Spinal cord (tissue), 9 donors: ENCODE data around the gene TARP.

Experiments used
- DNase-seq, 6 donors: peaks; one replicate each; pipeline versions ENCODE4 v3.0.0 to v3.0.0-alpha.2; 2013 to 2015; ENCODE audit warnings: low spot score in 6 of 6, low read depth in 4 of 6
- H3K27ac ChIP-seq: one replicate; pipeline ENCODE4 v1.5.1; 2013; ENCODE audit warnings: low read depth, low read length, control low read depth
- H3K27me3 ChIP-seq: one replicate; pipeline ENCODE4 v1.6.1; 2013; ENCODE audit warnings: low read length; ENCODE audit not compliant: control insufficient read depth, insufficient read depth
- H3K36me3 ChIP-seq: one replicate; pipeline ENCODE4 v1.6.1; 2013; ENCODE audit warnings: low read length; ENCODE audit not compliant: control insufficient read depth, insufficient read depth
- H3K4me1 ChIP-seq: one replicate; pipeline ENCODE4 v1.6.1; 2013; ENCODE audit warnings: low read length; ENCODE audit not compliant: control insufficient read depth, insufficient read depth
- H3K4me3 ChIP-seq: one replicate; pipeline ENCODE4 v1.5.1; 2013; ENCODE audit warnings: low read depth, low read length, control low read depth
- H3K9me3 ChIP-seq: one replicate; pipeline ENCODE4 v1.6.1; 2013; ENCODE audit warnings: low read length; ENCODE audit not compliant: control insufficient read depth, insufficient read depth
- WGBS: methylation state at CpG from one replicate; pipeline ENCODE4 v1.1.5; 2013; ENCODE audit warnings: missing lambda C conversion rate; ENCODE audit not compliant: insufficient coverage; 5-methylcytosine and 5-hydroxymethylcytosine counted together
- donor health status: healthy.

Gene TARP

DNA sequence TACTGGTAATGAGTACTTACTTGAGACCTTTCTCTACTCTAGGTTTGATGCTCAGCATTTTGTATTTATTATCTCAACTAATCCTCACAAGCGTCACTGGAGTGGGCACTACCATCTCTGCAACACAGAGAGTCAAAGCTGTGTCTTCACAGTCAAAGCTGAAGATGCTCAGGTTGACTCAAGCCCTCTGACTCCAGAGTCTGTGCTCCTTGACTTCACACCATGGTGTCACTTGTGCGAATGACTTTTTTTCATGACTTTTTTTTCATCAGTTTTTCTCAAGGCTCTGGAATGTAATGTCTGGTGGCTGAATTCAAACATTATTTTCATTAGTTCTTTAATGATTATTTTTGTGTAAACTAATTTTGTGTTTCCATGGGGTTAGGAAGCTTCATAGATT is 30.4 kb upstream of the TARP start:
- no peaks in the 10 kb centered on the region for H3K9me3 ChIP-seq
- no peaks in the 10 kb centered on the region for H3K36me3 ChIP-seq
- WGBS, result 91% methylated on average over 1 of the region's 2 CpGs
- H3K27ac ChIP-seq, result no peak overlapping the region
- H3K27me3 ChIP-seq, result no peaks in the 10 kb centered on the region
- DNase-seq, result no peak
- H3K4me1 ChIP-seq, result no peaks in the 10 kb centered on the region
- H3K4me3 ChIP-seq, result no peak overlapping the region

DNA sequence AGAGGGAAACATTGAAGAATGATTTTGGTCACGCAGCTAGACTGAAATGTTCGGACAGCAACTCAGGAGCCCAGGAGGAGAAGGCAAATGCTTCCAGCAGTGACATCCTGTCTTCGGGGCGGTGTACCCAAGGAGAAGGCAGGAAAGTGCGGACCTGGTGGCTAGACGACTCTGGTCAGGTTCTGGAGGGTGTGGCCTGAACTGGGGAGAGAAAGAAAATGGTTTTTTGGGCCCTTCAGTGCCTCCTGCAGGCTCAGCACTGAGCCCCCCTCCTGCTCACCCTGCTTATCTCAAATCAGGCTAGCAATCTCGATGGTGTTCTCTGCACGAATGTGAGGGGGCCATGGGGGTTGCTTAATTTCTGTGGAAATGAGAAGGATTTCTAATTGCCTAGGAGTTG is 26.7 kb upstream of the TARP start:
- 94% methylated on average over 4 of the region's 8 CpGs for WGBS
- H3K27ac ChIP-seq, result no peak overlapping the region
- H3K4me1 ChIP-seq, result no peaks in the 10 kb centered on the region
- no peak for DNase-seq
- no peaks in the 10 kb centered on the region for H3K27me3 ChIP-seq
- no peaks in the 10 kb centered on the region for H3K36me3 ChIP-seq
- no peak overlapping the region for H3K4me3 ChIP-seq
- no peaks in the 10 kb centered on the region for H3K9me3 ChIP-seq

DNA sequence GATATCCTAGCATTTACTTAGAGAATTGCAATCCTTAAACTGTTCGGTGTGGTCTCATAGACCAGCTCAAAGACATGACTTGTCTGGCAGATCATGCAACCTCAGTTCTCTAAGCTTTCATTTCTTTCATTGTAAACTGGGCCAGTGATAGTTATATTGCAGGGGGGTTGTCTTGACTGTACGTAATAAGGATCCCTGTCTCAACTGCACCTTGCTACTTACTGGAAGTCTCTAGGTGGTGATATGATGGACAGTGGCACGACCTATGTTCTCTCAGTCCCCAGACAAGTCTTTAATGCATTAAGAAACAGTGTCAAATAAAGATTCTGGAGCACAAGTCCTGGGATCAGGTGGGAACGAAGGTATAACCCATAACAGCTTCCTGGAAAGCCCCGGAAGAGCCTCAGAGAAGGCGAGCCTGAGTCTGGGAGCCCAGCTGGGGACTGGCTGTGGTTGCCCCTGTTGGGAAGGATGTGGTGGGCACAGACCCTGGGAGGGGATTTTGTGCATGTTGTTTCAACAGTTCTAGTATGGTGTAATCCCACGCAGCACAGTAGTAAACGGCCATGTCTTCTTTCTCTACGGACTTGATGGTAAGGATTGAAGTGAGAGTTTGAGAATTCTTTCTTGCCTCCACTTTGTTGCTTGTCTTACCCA is 26.0 kb upstream of the TARP start:
- no peaks in the 10 kb centered on the region for H3K9me3 ChIP-seq
- no peak overlapping the region for H3K27ac ChIP-seq
- WGBS, result 100% methylated on average over 2 of the region's 9 CpGs
- DNase-seq, result no peak
- no peaks in the 10 kb centered on the region for H3K27me3 ChIP-seq
- H3K4me3 ChIP-seq, result no peak overlapping the region
- H3K36me3 ChIP-seq, result no peaks in the 10 kb centered on the region
- no peaks in the 10 kb centered on the region for H3K4me1 ChIP-seq

DNA sequence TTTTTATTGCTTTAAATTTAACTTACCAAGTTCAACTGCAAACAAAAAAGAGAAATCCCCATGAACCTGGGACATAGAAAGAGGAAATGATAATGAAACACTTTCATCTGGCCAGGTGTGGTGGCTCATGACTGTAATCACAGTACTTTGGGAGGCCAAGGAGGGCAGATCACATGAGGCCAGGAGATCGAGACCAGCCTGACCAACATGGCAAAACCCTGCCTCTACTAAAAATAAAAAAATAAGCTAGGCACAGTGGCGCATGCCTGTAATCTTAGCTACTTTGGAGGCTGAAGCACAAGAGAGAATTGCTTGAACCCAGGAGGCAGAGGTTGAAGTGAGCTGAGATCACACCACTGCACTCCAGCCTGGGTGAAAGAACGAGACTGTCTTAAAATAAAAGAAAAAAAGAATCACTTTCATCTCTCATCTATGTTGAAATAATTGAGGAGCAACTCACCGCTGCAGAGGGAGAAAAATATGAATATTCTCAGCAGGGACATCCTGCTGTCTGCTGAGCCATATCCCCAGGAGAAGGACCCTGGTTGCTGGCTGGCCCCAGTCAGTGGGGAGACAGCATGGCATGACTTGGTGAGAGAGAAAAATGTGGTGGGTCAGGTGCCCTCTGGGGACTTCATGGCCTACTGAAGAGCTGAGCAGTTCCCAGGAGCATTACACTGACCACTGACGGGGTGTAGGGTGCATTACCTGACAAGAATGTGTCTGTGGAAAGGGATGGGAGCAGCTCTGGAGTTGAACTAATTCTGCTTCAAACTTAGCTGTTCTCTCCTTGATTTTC is 22.8 kb upstream of the TARP start:
- Histone ChIP-seq H3K27me3 (no peaks in the 10 kb centered on the region), H3K9me3 (no peaks in the 10 kb centered on the region), H3K36me3 (no peaks in the 10 kb centered on the region), H3K4me1 (no peaks in the 10 kb centered on the region), H3K27ac (no peak overlapping the region), H3K4me3 (no peak overlapping the region)
- WGBS, result 90% methylated on average over 2 of the region's 5 CpGs
- no peak for DNase-seq

DNA sequence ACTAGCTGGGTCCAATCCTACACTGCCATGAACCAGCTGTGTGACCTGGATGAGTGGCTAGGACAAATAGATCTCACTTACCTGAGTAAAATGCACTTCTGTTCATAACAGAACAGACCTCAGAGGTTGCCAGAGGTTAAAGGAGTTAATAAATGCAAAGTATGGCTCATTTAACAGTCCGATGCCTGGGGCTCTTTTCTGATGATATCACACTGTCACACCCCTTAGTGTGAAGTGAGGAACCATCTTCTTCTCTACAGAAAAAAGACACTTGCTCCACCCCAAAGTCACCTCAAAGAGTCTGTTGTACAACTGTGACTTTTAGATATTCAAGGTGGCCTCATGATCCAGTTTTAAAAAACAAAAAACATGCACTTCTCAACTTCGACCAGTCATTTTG is 21.5 kb upstream of the TARP start:
- no peaks in the 10 kb centered on the region for H3K4me1 ChIP-seq
- DNase-seq, result no peak
- H3K36me3 ChIP-seq, result no peaks in the 10 kb centered on the region
- WGBS, result no CpG with 5 or more reads among the region's 2 CpGs
- H3K4me3 ChIP-seq, result no peak overlapping the region
- H3K27ac ChIP-seq, result no peak overlapping the region
- no peaks in the 10 kb centered on the region for H3K27me3 ChIP-seq
- no peaks in the 10 kb centered on the region for H3K9me3 ChIP-seq

DNA sequence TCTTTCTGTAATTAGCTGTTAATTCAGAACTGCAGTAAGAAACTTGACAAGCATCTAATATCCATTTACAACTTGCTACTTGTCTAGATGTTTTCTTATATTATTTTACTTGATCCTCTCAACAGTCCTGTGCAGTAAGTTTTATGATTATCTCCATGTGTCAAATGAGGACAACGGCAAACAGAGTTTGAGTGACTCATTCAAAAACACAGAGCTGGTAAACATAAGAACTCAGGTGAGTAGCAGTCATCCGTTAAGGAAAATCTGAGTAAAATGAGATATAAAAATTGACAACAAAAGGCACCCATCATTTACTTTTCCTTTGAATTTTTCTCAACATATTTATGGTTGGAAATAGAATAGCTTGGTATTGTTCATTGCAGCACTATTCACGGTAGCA is 19.0 kb upstream of the TARP start:
- no CpG with 5 or more reads among the region's 3 CpGs for WGBS
- Histone ChIP-seq H3K4me3 (no peak overlapping the region), H3K27ac (no peak overlapping the region)

DNA sequence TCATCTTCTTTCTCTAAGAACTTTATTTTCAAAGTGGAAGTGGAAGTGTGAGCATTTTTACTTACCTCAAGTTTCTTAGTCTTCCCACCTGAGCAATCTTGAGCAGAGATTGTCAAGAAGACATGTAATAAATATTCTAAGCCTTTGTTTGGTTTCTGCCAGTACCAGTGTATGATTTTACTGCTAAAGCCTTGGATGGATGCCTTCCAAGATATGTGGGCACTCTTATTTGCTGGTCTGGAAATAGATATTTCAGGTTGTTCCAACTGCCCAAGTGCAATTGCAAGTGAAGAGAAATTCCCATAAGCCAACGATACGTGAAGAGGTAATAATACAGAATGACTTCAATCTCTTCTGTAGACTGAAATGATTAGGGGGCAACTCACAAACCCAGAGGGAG is 18.2 kb upstream of the TARP start:
- Histone ChIP-seq H3K4me3 (no peak overlapping the region), H3K27me3 (no peaks in the 10 kb centered on the region), H3K4me1 (no peaks in the 10 kb centered on the region), H3K36me3 (no peaks in the 10 kb centered on the region), H3K9me3 (no peaks in the 10 kb centered on the region), H3K27ac (no peak overlapping the region)
- WGBS, result no CpG with 5 or more reads among the region's 2 CpGs
- no peak for DNase-seq

More for the DNA sequence above, 19.0 kb upstream of the TARP start:
- Histone ChIP-seq H3K4me1 (no peaks in the 10 kb centered on the region), H3K9me3 (no peaks in the 10 kb centered on the region), H3K36me3 (no peaks in the 10 kb centered on the region), H3K27me3 (no peaks in the 10 kb centered on the region)
- DNase-seq, result no peak

DNA sequence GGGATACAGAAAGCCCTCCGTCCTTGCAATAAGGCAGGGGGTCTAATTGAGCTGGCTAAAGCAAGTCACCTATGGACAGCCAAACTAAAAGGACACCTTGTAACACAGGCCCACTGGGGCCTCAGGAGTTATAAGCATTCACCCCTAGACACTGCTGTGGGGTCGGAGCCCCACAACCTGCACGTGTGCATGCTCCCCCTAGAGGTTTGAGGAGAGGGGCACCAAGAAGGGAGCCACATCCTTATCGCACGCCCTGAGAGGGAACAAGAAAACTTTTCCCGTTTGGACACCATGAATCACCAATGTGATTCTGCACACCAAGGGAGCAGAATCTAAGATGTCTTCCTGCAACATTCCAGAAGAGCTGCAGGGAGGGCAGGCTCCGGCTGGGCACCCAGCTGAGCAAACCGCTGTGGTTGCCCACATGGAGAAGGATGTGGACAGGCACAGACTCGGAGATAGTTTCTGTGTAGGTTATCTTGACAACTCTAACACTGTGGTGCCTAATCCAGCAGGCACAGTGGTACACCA is 17.7 kb upstream of the TARP start:
- WGBS, result 92% methylated on average over 5 of the region's 9 CpGs
- H3K9me3 ChIP-seq, result no peaks in the 10 kb centered on the region
- H3K4me3 ChIP-seq, result no peak overlapping the region

DNA sequence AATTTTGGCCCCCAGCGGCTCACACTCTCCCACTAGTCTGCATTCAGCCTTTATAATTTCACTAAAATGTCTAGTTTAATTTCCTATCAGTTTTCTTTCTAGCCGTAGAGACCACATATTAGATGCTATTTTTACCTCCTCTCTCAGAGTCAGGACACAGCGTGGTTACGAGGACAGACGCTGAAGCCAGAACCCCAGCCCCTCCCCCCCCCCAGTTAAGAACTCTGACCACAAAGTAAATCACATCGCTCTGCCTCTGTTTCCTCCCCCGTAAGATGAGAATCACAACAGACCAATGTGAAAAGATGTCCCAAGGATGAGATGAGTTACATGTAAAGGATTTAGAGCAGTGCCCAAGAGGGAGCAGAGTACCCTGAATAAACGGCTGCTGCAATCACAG is 11.1 kb upstream of the TARP start:
- no peaks in the 10 kb centered on the region for H3K27me3 ChIP-seq
- H3K4me1 ChIP-seq, result no peaks in the 10 kb centered on the region
- H3K9me3 ChIP-seq, result no peaks in the 10 kb centered on the region
- WGBS, result 88% methylated on average over 7 of the region's 8 CpGs
- no peak overlapping the region for H3K27ac ChIP-seq
- no peak overlapping the region for H3K4me3 ChIP-seq
- DNase-seq, result no peak
- H3K36me3 ChIP-seq, result no peaks in the 10 kb centered on the region

More for the DNA sequence above, 17.7 kb upstream of the TARP start:
- no peak for DNase-seq
- Histone ChIP-seq H3K36me3 (no peaks in the 10 kb centered on the region), H3K27ac (no peak overlapping the region), H3K4me1 (no peaks in the 10 kb centered on the region), H3K27me3 (no peaks in the 10 kb centered on the region)

DNA sequence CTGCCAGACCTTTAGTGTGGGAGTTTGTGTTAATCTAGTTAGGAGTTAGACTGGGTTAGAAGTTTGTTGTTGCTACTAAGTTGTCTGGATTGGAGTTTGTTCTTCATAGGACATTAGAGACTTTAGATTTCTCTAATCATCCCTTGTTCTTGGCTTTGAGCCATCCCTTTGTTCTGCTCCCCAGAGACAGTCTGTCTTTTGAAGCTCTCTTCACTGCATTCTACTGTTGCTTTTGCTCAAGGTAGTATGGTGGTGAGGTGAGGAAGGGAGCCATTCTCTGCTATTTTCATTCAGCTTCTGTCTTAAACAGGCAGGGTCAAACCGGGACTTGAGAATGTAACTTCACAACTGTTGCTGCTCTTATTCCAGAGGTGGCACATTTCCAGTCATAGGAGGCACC is 10.4 kb upstream of the TARP start:
- no CpG with 5 or more reads among the region's 1 CpG for WGBS
- no peak overlapping the region for H3K4me3 ChIP-seq
- H3K36me3 ChIP-seq, result no peaks in the 10 kb centered on the region
- H3K27me3 ChIP-seq, result no peaks in the 10 kb centered on the region
- H3K4me1 ChIP-seq, result no peaks in the 10 kb centered on the region
- no peaks in the 10 kb centered on the region for H3K9me3 ChIP-seq
- no peak for DNase-seq
- no peak overlapping the region for H3K27ac ChIP-seq
